Astrocyte (in vitro differentiated cells and primary cell): ENCODE measurements around the gene ING4. TPM values are rescaled to one million over a fixed set of nuclear protein-coding genes. Genes with fewer than 3 reads are reported as not detected.

Experiments used
- DNase-seq: peaks from one replicate; pipeline ENCODE4 v3.0.0-alpha.2; 2010; ENCODE audit warnings: low read depth
- FAIRE-seq: peaks from 2 replicates; lab custom pipeline; 2011; peaks lifted over from hg19 to GRCh38; lab: Jason Lieb, UNC
- H2AFZ ChIP-seq: 2 replicates; pipeline ENCODE4 v1.6.0; 2012; ENCODE audit warnings: low read depth, low read length, inconsistent platforms
- H3K27ac ChIP-seq: 2 replicates; pipeline ENCODE4 v1.5.1; 2011; ENCODE audit warnings: low read depth, low read length, inconsistent platforms
- H3K27me3 ChIP-seq: 2 replicates; pipeline ENCODE4 v1.6.0; 2011; ENCODE audit warnings: low read length, inconsistent platforms; ENCODE audit not compliant: insufficient read depth
- H3K36me3 ChIP-seq: 2 replicates; pipeline ENCODE4 v1.5.1; 2011; ENCODE audit warnings: low read length, inconsistent platforms; ENCODE audit not compliant: insufficient read depth
- H3K4me1 ChIP-seq: 2 replicates; pipeline ENCODE4 v1.5.1; 2011; ENCODE audit warnings: low read length, inconsistent platforms; ENCODE audit not compliant: insufficient read depth
- H3K4me2 ChIP-seq: 2 replicates; pipeline ENCODE4 v1.6.0; 2012; ENCODE audit warnings: low read length, inconsistent platforms
- H3K4me3 ChIP-seq: 2 replicates; pipeline ENCODE4 v1.5.1; 2011; ENCODE audit warnings: low read depth, mild to moderate bottlenecking, low read length, inconsistent platforms; ENCODE audit not compliant: insufficient read depth
- H3K79me2 ChIP-seq: 2 replicates; pipeline ENCODE4 v1.6.0; 2012; ENCODE audit warnings: mild to moderate bottlenecking, low read length, inconsistent platforms; ENCODE audit not compliant: insufficient read depth
- H3K9ac ChIP-seq: 2 replicates; pipeline ENCODE4 v1.6.0; 2012; ENCODE audit warnings: mild to moderate bottlenecking, low read length, inconsistent platforms
- H3K9me3 ChIP-seq: 2 replicates; pipeline ENCODE4 v1.5.1; 2012; ENCODE audit warnings: low read depth, mild to moderate bottlenecking, low read length, inconsistent platforms; ENCODE audit not compliant: insufficient read depth
- H4K20me1 ChIP-seq: 2 replicates; pipeline ENCODE4 v1.6.0; 2012; ENCODE audit warnings: low read length, inconsistent platforms; ENCODE audit not compliant: insufficient read depth
- H3K27ac Mint-ChIP-seq: one replicate; pipeline ENCODE4 v1.8.0; 2021; ENCODE audit warnings: mild to moderate bottlenecking, mixed read lengths; ENCODE audit not compliant: unreplicated experiment
- H3K27me3 Mint-ChIP-seq: one replicate; pipeline ENCODE4 v1.8.0; 2021; ENCODE audit warnings: low read depth, mixed read lengths; ENCODE audit not compliant: unreplicated experiment
- H3K36me3 Mint-ChIP-seq: one replicate; pipeline ENCODE4 v1.8.0; 2021; ENCODE audit warnings: low read depth, mixed read lengths; ENCODE audit not compliant: unreplicated experiment
- H3K4me1 Mint-ChIP-seq: one replicate; pipeline ENCODE4 v1.8.0; 2021; ENCODE audit warnings: low read depth, mixed read lengths; ENCODE audit not compliant: unreplicated experiment
- H3K4me3 Mint-ChIP-seq: one replicate; pipeline ENCODE4 v1.8.0; 2021; ENCODE audit warnings: mild to moderate bottlenecking, moderate library complexity, mixed read lengths; ENCODE audit not compliant: unreplicated experiment
- H3K9me3 Mint-ChIP-seq: one replicate; pipeline ENCODE4 v1.8.0; 2021; ENCODE audit warnings: mild to moderate bottlenecking, mixed read lengths; ENCODE audit not compliant: unreplicated experiment
- EZH2 ChIP-seq: IDR thresholded peaks from 2 replicates; pipeline ENCODE4 v1.6.1; 2012; ENCODE audit warnings: mild to moderate bottlenecking, low read length, inconsistent platforms; ENCODE audit not compliant: insufficient read depth
- total RNA-seq: library from RNA; stranded (reverse); gene quantifications from 2 replicates; pipeline ENCODE4 v1.2.1, GENCODE V29; 2021
- TF ChIP-seq, protein P1 (sequence below): IDR thresholded peaks from 2 replicates; pipeline ENCODE4 v1.5.1; 2011; ENCODE audit warnings: low read depth, mild to moderate bottlenecking, inconsistent platforms, low read length, moderate library complexity; ENCODE audit not compliant: insufficient read depth

ING4 gene
- total RNA-seq, 1 donor from 2014 or later, result 30.9 TPM

DNA sequence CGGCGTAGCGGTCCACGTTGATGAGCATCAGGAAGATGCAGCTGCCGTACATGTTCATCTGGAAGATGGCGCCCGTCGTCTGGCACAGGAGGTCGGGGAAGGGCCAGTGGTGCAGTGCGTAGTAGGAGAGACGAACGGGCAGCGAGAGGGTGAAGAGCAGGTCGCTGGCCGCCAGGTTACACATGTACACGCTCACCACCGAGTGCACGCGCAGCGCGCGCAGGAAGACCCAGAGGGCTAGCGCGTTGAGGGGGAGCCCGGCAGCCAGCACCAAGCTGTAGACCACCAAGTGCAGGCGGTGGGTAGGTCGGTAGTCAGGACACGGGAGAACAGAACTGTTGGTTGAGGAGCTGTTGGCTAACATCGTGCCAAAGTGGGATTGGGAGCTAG lies 42.0 kb downstream of the ING4 start:
- TF ChIP-seq, protein P1, sequence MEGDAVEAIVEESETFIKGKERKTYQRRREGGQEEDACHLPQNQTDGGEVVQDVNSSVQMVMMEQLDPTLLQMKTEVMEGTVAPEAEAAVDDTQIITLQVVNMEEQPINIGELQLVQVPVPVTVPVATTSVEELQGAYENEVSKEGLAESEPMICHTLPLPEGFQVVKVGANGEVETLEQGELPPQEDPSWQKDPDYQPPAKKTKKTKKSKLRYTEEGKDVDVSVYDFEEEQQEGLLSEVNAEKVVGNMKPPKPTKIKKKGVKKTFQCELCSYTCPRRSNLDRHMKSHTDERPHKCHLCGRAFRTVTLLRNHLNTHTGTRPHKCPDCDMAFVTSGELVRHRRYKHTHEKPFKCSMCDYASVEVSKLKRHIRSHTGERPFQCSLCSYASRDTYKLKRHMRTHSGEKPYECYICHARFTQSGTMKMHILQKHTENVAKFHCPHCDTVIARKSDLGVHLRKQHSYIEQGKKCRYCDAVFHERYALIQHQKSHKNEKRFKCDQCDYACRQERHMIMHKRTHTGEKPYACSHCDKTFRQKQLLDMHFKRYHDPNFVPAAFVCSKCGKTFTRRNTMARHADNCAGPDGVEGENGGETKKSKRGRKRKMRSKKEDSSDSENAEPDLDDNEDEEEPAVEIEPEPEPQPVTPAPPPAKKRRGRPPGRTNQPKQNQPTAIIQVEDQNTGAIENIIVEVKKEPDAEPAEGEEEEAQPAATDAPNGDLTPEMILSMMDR, result no peak
- peak; percentile 15 for TF ChIP-seq EZH2
- H3K9ac ChIP-seq, result no peak overlapping the region
- no peaks in the 10 kb centered on the region for H3K4me1 ChIP-seq
- H3K27me3 Mint-ChIP-seq, result peaks cover 10% of the 10 kb centered on the region
- no peak overlapping the region for H3K27ac Mint-ChIP-seq
- H3K79me2 ChIP-seq, result no peaks in the 10 kb centered on the region
- H3K4me3 ChIP-seq, result no peak overlapping the region
- FAIRE-seq (no peak), DNase-seq (no peak)
- H3K4me3 Mint-ChIP-seq, result peak overlapping the region; percentile 5
- no peaks in the 10 kb centered on the region for H3K36me3 Mint-ChIP-seq
- peak overlapping the region; percentile 96 for H2AFZ ChIP-seq
- no peak overlapping the region for H3K27ac ChIP-seq
- no peaks in the 10 kb centered on the region for H3K9me3 ChIP-seq
- peak overlapping the region; percentile 71 for H3K4me2 ChIP-seq
- H3K9me3 Mint-ChIP-seq, result no peaks in the 10 kb centered on the region
- no peaks in the 10 kb centered on the region for H4K20me1 ChIP-seq
- no peaks in the 10 kb centered on the region for H3K27me3 ChIP-seq
- no peaks in the 10 kb centered on the region for H3K36me3 ChIP-seq
- peaks cover 1% of the 10 kb centered on the region for H3K4me1 Mint-ChIP-seq

DNA sequence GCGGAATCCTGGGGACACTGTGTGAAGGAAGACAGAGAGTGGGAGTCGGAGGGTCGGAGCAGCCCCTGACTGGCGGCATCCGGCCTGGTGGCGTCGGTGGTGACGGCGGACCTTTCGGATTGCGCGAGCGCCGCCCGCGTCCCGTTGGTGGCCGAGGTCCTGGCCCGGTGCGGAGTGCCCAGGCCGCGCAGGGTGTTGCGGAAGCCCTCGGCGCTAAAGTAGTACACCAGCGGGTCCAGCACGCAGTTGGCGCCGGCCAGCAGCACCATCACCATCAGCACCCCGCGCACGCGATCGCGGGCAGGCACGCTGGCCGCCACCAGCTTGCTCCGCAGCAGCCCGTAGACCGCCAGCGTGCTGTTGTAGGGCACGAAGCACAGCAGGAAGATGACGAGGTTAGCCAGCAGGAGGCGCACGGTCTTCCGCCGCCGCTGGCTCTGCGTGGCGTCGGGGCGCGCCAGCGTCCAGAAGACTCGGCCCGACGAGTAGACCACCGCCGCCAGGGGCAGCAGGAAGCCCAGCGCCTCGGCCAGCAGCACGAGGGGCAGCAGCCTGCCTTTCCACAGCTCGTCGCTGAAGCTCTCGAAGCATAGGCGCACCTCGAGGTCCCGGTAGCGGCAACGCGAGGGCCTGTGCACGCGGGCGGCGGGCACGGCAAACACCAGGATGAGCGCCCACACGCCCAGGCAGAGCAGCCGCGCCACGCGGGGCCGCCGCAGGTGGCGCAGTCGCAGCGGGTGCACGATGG lies 42.6 kb downstream of the ING4 start:
- H3K4me1 ChIP-seq, result no peaks in the 10 kb centered on the region
- H3K79me2 ChIP-seq, result no peaks in the 10 kb centered on the region
- H3K4me2 ChIP-seq, result peak overlapping the region; percentile 71
- no peak overlapping the region for H3K4me3 Mint-ChIP-seq
- H2AFZ ChIP-seq, result peak overlapping the region; percentile 96
- TF ChIP-seq EZH2, result peak; percentile 25
- TF ChIP-seq, protein P1, result peak; percentile 36
- FAIRE-seq, result no peak
- H3K36me3 Mint-ChIP-seq, result no peaks in the 10 kb centered on the region
- H3K9ac ChIP-seq, result no peak overlapping the region
- H3K27ac ChIP-seq, result no peak overlapping the region
- H3K36me3 ChIP-seq, result no peaks in the 10 kb centered on the region
- H4K20me1 ChIP-seq, result no peaks in the 10 kb centered on the region
- no peaks in the 10 kb centered on the region for H3K27me3 ChIP-seq
- peaks cover 1% of the 10 kb centered on the region for H3K4me1 Mint-ChIP-seq
- H3K9me3 ChIP-seq, result no peaks in the 10 kb centered on the region
- H3K27me3 Mint-ChIP-seq, result peaks cover 10% of the 10 kb centered on the region
- no peaks in the 10 kb centered on the region for H3K9me3 Mint-ChIP-seq
- peak; percentile 21 for DNase-seq
- H3K27ac Mint-ChIP-seq, result no peak overlapping the region
- no peak overlapping the region for H3K4me3 ChIP-seq
